ENCODE data around the gene VASH2. TPM values are rescaled to one million over a fixed set of nuclear protein-coding genes. Genes with fewer than 3 reads are reported as not detected.
"Not testable (repeated sequence)": the region's sequence is repeated elsewhere in the genome, so short reads cannot be mapped to it uniquely, and the experiment has no call there.

VASH2 gene
- total RNA-seq, result 1 to 10 TPM in 2 of 10 donors, under 1 TPM in 8; 0.41 to 1.2 (median 0.81) TPM
- polyA plus RNA-seq, result under 1 TPM; 0.37 to 0.42 TPM
- long read RNA-seq, donor 1, result 0 reads
- long read RNA-seq, donor 2, partial matches to known transcripts, result 0 of 1 reads
- long read RNA-seq, donor 2, other reads (novel, unspliced or antisense), result 1 of 1 reads
- long read RNA-seq, donor 3, result 0 reads

GRCh38 chr1:212950243-212951125, at the start of gene VASH2:
Gene VASH2, plus strand, starts transcription at chr1:212950541. Its CDS starts 1,002 bp downstream, at chr1:212951543.
- no peaks in the 10 kb centered on the region for H3K36me3 ChIP-seq
- ATAC-seq (peak; percentile 96 to 99 (median 98)), DNase-seq (peak; percentile 80 to 85)
- intact Hi-C loops (cut with DNase I), result no loop called here
- H3K27me3 ChIP-seq, result peaks cover 0 to 52% (median 36%) of the 10 kb centered on the region in 7 donors
- H3K9me3 ChIP-seq, result no peaks in the 10 kb centered on the region
- peak within 1 kb of the TSS; percentile 38 to 66 (median 56) for H3K4me3 ChIP-seq
- WGBS, 2 donors, result 1% methylated on average over 61 of the region's 61 CpGs
- TF ChIP-seq CTCF (IDR thresholded peaks at IDR 0.05), result no peak
- H3K27ac ChIP-seq, result no peak within 1 kb of the TSS
- H3K4me1 ChIP-seq, result peaks cover 0 to 23% (median 13%) of the 10 kb centered on the region in 9 donors

- H3K27ac ChIP-seq, result no peak overlapping the region
- peaks cover 0 to 41% (median 23%) of the 10 kb centered on the region in 11 donors for H3K9me3 ChIP-seq
- H3K36me3 ChIP-seq, result peaks cover 0 to 41% (median 13%) of the 10 kb centered on the region in 9 donors
- ATAC-seq (no peak), DNase-seq (no peak)
- WGBS, 2 donors, result 73 to 99% methylated on average over 2 of the region's 2 CpGs
- H3K4me1 ChIP-seq, result no peaks in the 10 kb centered on the region
- intact Hi-C loops (cut with DNase I), result no loop called here
- no peaks in the 10 kb centered on the region for H3K27me3 ChIP-seq
- no peak overlapping the region for H3K4me3 ChIP-seq
- no peak for TF ChIP-seq CTCF (IDR thresholded peaks at IDR 0.05)
Measured at GRCh38 chr1:212901290-212901689, 49.1 kb upstream of the VASH2 start.

- 80 to 95% methylated on average over 3 of the region's 3 CpGs for WGBS, 2 donors
- Histone ChIP-seq H3K4me1 (no peaks in the 10 kb centered on the region), H3K36me3 (peaks cover 0 to 34% (median 13%) of the 10 kb centered on the region in 9 donors), H3K27me3 (no peaks in the 10 kb centered on the region), H3K27ac (no peak overlapping the region), H3K9me3 (peaks cover 0 to 41% (median 23%) of the 10 kb centered on the region in 11 donors), H3K4me3 (no peak overlapping the region)
- no peak for TF ChIP-seq CTCF (IDR thresholded peaks at IDR 0.05)
- DNase-seq, result no peak
- ATAC-seq, result no peak
- intact Hi-C loops (cut with DNase I), result no loop called here
Measured at GRCh38 chr1:212902054-212902453, 48.3 kb upstream of the VASH2 start.

- 87 to 89% methylated on average over 1 of the region's 1 CpG for WGBS, 2 donors
Measured at GRCh38 chr1:212903664-212904063, 46.7 kb upstream of the VASH2 start.

GRCh38 chr1:212908071-212908470, 42.3 kb upstream of the VASH2 start:
- H3K27me3 ChIP-seq; H3K4me1 ChIP-seq; ATAC-seq; H3K9me3 ChIP-seq; intact Hi-C loops (cut with DNase I); H3K36me3 ChIP-seq; DNase-seq; H3K27ac ChIP-seq; H3K4me3 ChIP-seq: not testable (repeated sequence)
- WGBS, 2 donors, result 57 to 67% methylated on average over 12 of the region's 12 CpGs

More at GRCh38 chr1:212903664-212904063, 46.7 kb upstream of the VASH2 start:
- TF ChIP-seq CTCF (IDR thresholded peaks at IDR 0.05), result no peak
- intact Hi-C loops (cut with DNase I), result no loop called here
- no peaks in the 10 kb centered on the region for H3K4me1 ChIP-seq
- ATAC-seq (no peak), DNase-seq (no peak)
- no peak overlapping the region for H3K4me3 ChIP-seq
- no peak overlapping the region for H3K27ac ChIP-seq
- peaks cover 0 to 41% (median 23%) of the 10 kb centered on the region in 11 donors for H3K9me3 ChIP-seq
- H3K36me3 ChIP-seq, result peaks cover 0 to 18% (median 6%) of the 10 kb centered on the region in 9 donors
- H3K27me3 ChIP-seq, result peaks cover 0 to 7% (median 0%) of the 10 kb centered on the region in 7 donors

All from heart right ventricle (tissue), 16 donors.